Activated naive CD8-positive, alpha-beta T cell treated with anti-CD3 and anti-CD28 coated beads, Interleukin-2, amount 10 ng/mL, durations not matched to agents 7 days and 5 days (primary cell): ENCODE measurements around the gene CSK. TPM values are rescaled to one million over a fixed set of nuclear protein-coding genes. Genes with fewer than 3 reads are reported as not detected.
"Not testable (repeated sequence)": the region's sequence is repeated elsewhere in the genome, so short reads cannot be mapped to it uniquely, and the experiment has no call there.

Experiments used
- ATAC-seq: fragments of 150-1000 bp; cut with Tn5 transposase; one replicate; pipeline ENCODE4 v1.10.0; 2021; ENCODE audit warnings: low read depth, moderate library complexity
- POLR2A ChIA-PET: fragments of 350-600 bp; sonication (Branson Sonifier 250); formaldehyde crosslinking; loops from one replicate; lab custom pipeline; 2021; ENCODE audit warnings: antibody characterized with exemption; lab: Charles Lee
- DNase-seq: peaks from one replicate; pipeline ENCODE4 v3.0.0; 2021
- H3K27ac Mint-ChIP-seq: one replicate; pipeline ENCODE4 v1.8.0; 2022; ENCODE audit warnings: mild to moderate bottlenecking, mixed read lengths
- H3K27me3 Mint-ChIP-seq: one replicate; pipeline ENCODE4 v1.8.0; 2022; ENCODE audit warnings: mild to moderate bottlenecking, moderate library complexity, mixed read lengths
- H3K36me3 Mint-ChIP-seq: one replicate; pipeline ENCODE4 v1.8.0; 2021; ENCODE audit warnings: mild to moderate bottlenecking, mixed read lengths
- H3K4me1 Mint-ChIP-seq: one replicate; pipeline ENCODE4 v1.8.0; 2021; ENCODE audit warnings: mixed read lengths
- H3K4me3 Mint-ChIP-seq: one replicate; pipeline ENCODE4 v1.8.0; 2022; ENCODE audit warnings: mild to moderate bottlenecking, moderate library complexity, mixed read lengths
- H3K9me3 Mint-ChIP-seq: one replicate; pipeline ENCODE4 v1.8.0; 2021; ENCODE audit warnings: mixed read lengths
- total RNA-seq, 2 experiments: library from RNA; stranded (reverse); gene quantifications; one replicate each; pipeline ENCODE4 v1.2.3, GENCODE V29; 2021

CSK gene
- 100 to 1,000 TPM; 269 to 281 TPM for total RNA-seq

GRCh38 chr15:74781431-74782258 lies at the start of gene CSK:
Gene CSK (plus strand): TSS chr15:74782080. CDS start chr15:74798298, 16,218 bp downstream.
- ATAC-seq (peak; percentile 52), DNase-seq (peak; percentile 93)
- Mint-ChIP-seq H3K9me3 (no peaks in the 10 kb centered on the region), H3K27me3 (no peaks in the 10 kb centered on the region), H3K4me3 (peak within 1 kb of the TSS; percentile 97), H3K27ac (peak within 1 kb of the TSS; percentile 99), H3K36me3 (peaks cover 19% of the 10 kb centered on the region), H3K4me1 (peaks cover 59% of the 10 kb centered on the region)
- POLR2A ChIA-PET = interaction anchor here (0.5 to 21.9 kb wide), 11 partner anchors 10 to 241 kb away, joined by 3 to 709 read pairs (median 5); partner anchors contain the start of genes ARID3B, FAM219B and ULK3

GRCh38 chr15:74732846-74733245 lies 49.0 kb upstream of the CSK start:
- peaks cover 7% of the 10 kb centered on the region for H3K4me1 Mint-ChIP-seq
- POLR2A ChIA-PET = no interaction called here
- no peak overlapping the region for H3K27ac Mint-ChIP-seq
- no peak for DNase-seq
- no peak for ATAC-seq
- no peak overlapping the region for H3K4me3 Mint-ChIP-seq
- no peaks in the 10 kb centered on the region for H3K9me3 Mint-ChIP-seq
- H3K27me3 Mint-ChIP-seq = peaks cover 10% of the 10 kb centered on the region
- peaks cover under 1% of the 10 kb centered on the region for H3K36me3 Mint-ChIP-seq

- H3K4me3 Mint-ChIP-seq = no peak overlapping the region
- POLR2A ChIA-PET = no interaction called here
- H3K27me3 Mint-ChIP-seq = peaks cover 12% of the 10 kb centered on the region
- H3K9me3 Mint-ChIP-seq = peaks cover 4% of the 10 kb centered on the region
- DNase-seq (no peak), ATAC-seq (no peak)
- H3K36me3 Mint-ChIP-seq = peaks cover 2% of the 10 kb centered on the region
- H3K27ac Mint-ChIP-seq = no peak overlapping the region
- peaks cover 7% of the 10 kb centered on the region for H3K4me1 Mint-ChIP-seq
Measured at GRCh38 chr15:74733269-74733668, 48.6 kb upstream of the CSK start.

- Mint-ChIP-seq H3K4me1 (peaks cover 6% of the 10 kb centered on the region), H3K4me3 (no peak overlapping the region), H3K27me3 (peaks cover 12% of the 10 kb centered on the region), H3K9me3 (peaks cover 4% of the 10 kb centered on the region), H3K36me3 (peaks cover 2% of the 10 kb centered on the region), H3K27ac (no peak overlapping the region)
- DNase-seq (no peak), ATAC-seq (no peak)
- POLR2A ChIA-PET = no interaction called here
Measured at GRCh38 chr15:74735305-74735704, 46.6 kb upstream of the CSK start.

GRCh38 chr15:74738239-74738638 lies 43.6 kb upstream of the CSK start:
- peaks cover 12% of the 10 kb centered on the region for H3K9me3 Mint-ChIP-seq
- H3K36me3 Mint-ChIP-seq, H3K4me1 Mint-ChIP-seq, H3K4me3 Mint-ChIP-seq, ATAC-seq, H3K27ac Mint-ChIP-seq, POLR2A ChIA-PET, H3K27me3 Mint-ChIP-seq, DNase-seq: not testable (repeated sequence)

- Mint-ChIP-seq H3K27me3 (peaks cover 4% of the 10 kb centered on the region), H3K36me3 (peaks cover 5% of the 10 kb centered on the region), H3K9me3 (peaks cover 12% of the 10 kb centered on the region), H3K4me3 (no peak overlapping the region), H3K27ac (no peak overlapping the region), H3K4me1 (no peaks in the 10 kb centered on the region)
- POLR2A ChIA-PET = no interaction called here
- DNase-seq = no peak
- ATAC-seq = no peak
Measured at GRCh38 chr15:74742422-74742821, 39.5 kb upstream of the CSK start.

- Mint-ChIP-seq H3K36me3 (peaks cover 3% of the 10 kb centered on the region), H3K4me3 (no peak overlapping the region), H3K4me1 (no peaks in the 10 kb centered on the region), H3K27me3 (no peaks in the 10 kb centered on the region), H3K9me3 (peaks cover 5% of the 10 kb centered on the region), H3K27ac (no peak overlapping the region)
- no peak for ATAC-seq
- no peak for DNase-seq
- POLR2A ChIA-PET = no interaction called here
Measured at GRCh38 chr15:74746389-74746788, 35.5 kb upstream of the CSK start.

GRCh38 chr15:74748322-74748946 lies 33.4 kb upstream of the CSK start, which contains the start of gene CYP1A2:
Gene CYP1A2 (plus strand): TSS chr15:74748845. CDS start chr15:74749739, 894 bp downstream.
- ATAC-seq = no peak
- H3K4me1 Mint-ChIP-seq = no peaks in the 10 kb centered on the region

GRCh38 chr15:74749832-74750231 lies 32.0 kb upstream of the CSK start:
- Mint-ChIP-seq H3K27ac (no peak overlapping the region), H3K4me3 (no peak overlapping the region), H3K36me3 (no peaks in the 10 kb centered on the region), H3K27me3 (peaks cover 4% of the 10 kb centered on the region), H3K4me1 (no peaks in the 10 kb centered on the region), H3K9me3 (no peaks in the 10 kb centered on the region)
- POLR2A ChIA-PET = no interaction called here
- DNase-seq (no peak), ATAC-seq (no peak)

More at GRCh38 chr15:74748322-74748946, 33.4 kb upstream of the CSK start, which contains the start of gene CYP1A2:
- POLR2A ChIA-PET = no interaction called here
- Mint-ChIP-seq H3K27ac (no peak within 1 kb of the TSS), H3K4me3 (no peak within 1 kb of the TSS), H3K9me3 (no peaks in the 10 kb centered on the region), H3K27me3 (peaks cover 2% of the 10 kb centered on the region), H3K36me3 (no peaks in the 10 kb centered on the region)
- no peak for DNase-seq

GRCh38 chr15:74750751-74751150 lies 31.1 kb upstream of the CSK start:
- POLR2A ChIA-PET = interaction anchor here (1.7 kb wide), 1 partner anchor 25 kb away, joined by 5 read pairs; the partner anchor contains the start of gene CYP1A1
- H3K4me3 Mint-ChIP-seq = no peak overlapping the region
- H3K36me3 Mint-ChIP-seq = no peaks in the 10 kb centered on the region
- ATAC-seq (no peak), DNase-seq (no peak)
- H3K27ac Mint-ChIP-seq = no peak overlapping the region
- no peaks in the 10 kb centered on the region for H3K9me3 Mint-ChIP-seq
- H3K27me3 Mint-ChIP-seq = peaks cover 4% of the 10 kb centered on the region
- H3K4me1 Mint-ChIP-seq = no peaks in the 10 kb centered on the region

GRCh38 chr15:74752011-74752410 lies 29.9 kb upstream of the CSK start:
- Mint-ChIP-seq H3K4me3 (no peak overlapping the region), H3K36me3 (no peaks in the 10 kb centered on the region), H3K9me3 (no peaks in the 10 kb centered on the region), H3K27ac (no peak overlapping the region), H3K4me1 (no peaks in the 10 kb centered on the region), H3K27me3 (peaks cover 6% of the 10 kb centered on the region)
- DNase-seq (no peak), ATAC-seq (no peak)
- POLR2A ChIA-PET = interaction anchor here (1.7 kb wide), 1 partner anchor 26 kb away, joined by 5 read pairs; the partner anchor contains the start of gene CYP1A1

- Mint-ChIP-seq H3K4me3 (no peak overlapping the region), H3K36me3 (no peaks in the 10 kb centered on the region), H3K4me1 (no peaks in the 10 kb centered on the region), H3K9me3 (no peaks in the 10 kb centered on the region), H3K27me3 (peaks cover 6% of the 10 kb centered on the region), H3K27ac (no peak overlapping the region)
- POLR2A ChIA-PET = no interaction called here
- DNase-seq (no peak), ATAC-seq (no peak)
Measured at GRCh38 chr15:74752531-74752930, 29.3 kb upstream of the CSK start.

GRCh38 chr15:74754593-74755215 lies 27.2 kb upstream of the CSK start:
- DNase-seq = no peak
- ATAC-seq = no peak
- Mint-ChIP-seq H3K27me3 (peaks cover 6% of the 10 kb centered on the region), H3K4me1 (no peaks in the 10 kb centered on the region), H3K27ac (no peak overlapping the region), H3K36me3 (no peaks in the 10 kb centered on the region), H3K4me3 (no peak overlapping the region), H3K9me3 (no peaks in the 10 kb centered on the region)
- POLR2A ChIA-PET = interaction anchor here (0.6 kb wide), 1 partner anchor 7 kb away, joined by 4 read pairs; no protein-coding TSS in a partner anchor
